Measurements from ENCODE around the gene BCR.

The BCR gene

GRCh38 chr22:23243859-23244689 is 63.8 kb downstream of the BCR start:
- H3K36me3 ChIP-seq (ENCODE audit: low read depth): peaks cover 8% of the 10 kb centered on the region
- DNase-seq (ENCODE audit: low spot score) (no peak), ATAC-seq (ENCODE audit: low read depth) (no peak)
- peak overlapping the region; percentile 90 for H3K27ac ChIP-seq (ENCODE audit: poor library complexity, severe bottlenecking)
- H3K4me1 ChIP-seq (ENCODE audit: insufficient read depth, poor library complexity, severe bottlenecking): peaks cover 74% of the 10 kb centered on the region
- H3K27me3 ChIP-seq (ENCODE audit: insufficient read depth, poor library complexity, severe bottlenecking): no peaks in the 10 kb centered on the region
- no peak overlapping the region for H3K4me3 ChIP-seq (ENCODE audit: severe bottlenecking)
- peaks cover 5% of the 10 kb centered on the region for H3K9me3 ChIP-seq (ENCODE audit: severe bottlenecking)
- TF ChIP-seq CTCF (IDR thresholded peaks at IDR 0.05; ENCODE audit: poor library complexity, severe bottlenecking): no peak

GRCh38 chr22:23244690-23245044 is 64.4 kb downstream of the BCR start:
- Histone ChIP-seq H3K4me3 (ENCODE audit: severe bottlenecking) (no peak overlapping the region), H3K9me3 (ENCODE audit: severe bottlenecking) (peaks cover 5% of the 10 kb centered on the region), H3K4me1 (ENCODE audit: insufficient read depth, poor library complexity, severe bottlenecking) (peaks cover 74% of the 10 kb centered on the region), H3K27ac (ENCODE audit: poor library complexity, severe bottlenecking) (peak overlapping the region; percentile 90), H3K27me3 (ENCODE audit: insufficient read depth, poor library complexity, severe bottlenecking) (no peaks in the 10 kb centered on the region), H3K36me3 (ENCODE audit: low read depth) (peaks cover 5% of the 10 kb centered on the region)
- no peak for ATAC-seq (ENCODE audit: low read depth)
- no peak for DNase-seq (ENCODE audit: low spot score)
- TF ChIP-seq CTCF (IDR thresholded peaks at IDR 0.05; ENCODE audit: poor library complexity, severe bottlenecking): no peak

- no peak for TF ChIP-seq CTCF (IDR thresholded peaks at IDR 0.05; ENCODE audit: poor library complexity, severe bottlenecking)
- peaks cover 5% of the 10 kb centered on the region for H3K9me3 ChIP-seq (ENCODE audit: severe bottlenecking)
- H3K36me3 ChIP-seq (ENCODE audit: low read depth): peaks cover 5% of the 10 kb centered on the region; the same call in 1 of the 2 replicates
- ATAC-seq (ENCODE audit: low read depth) (peak; percentile 76), DNase-seq (ENCODE audit: low spot score) (no peak)
- peaks cover 74% of the 10 kb centered on the region for H3K4me1 ChIP-seq (ENCODE audit: insufficient read depth, poor library complexity, severe bottlenecking)
- H3K27me3 ChIP-seq (ENCODE audit: insufficient read depth, poor library complexity, severe bottlenecking): no peaks in the 10 kb centered on the region
- no peak overlapping the region for H3K4me3 ChIP-seq (ENCODE audit: severe bottlenecking)
- H3K27ac ChIP-seq (ENCODE audit: poor library complexity, severe bottlenecking): peak overlapping the region; percentile 90
Observed at GRCh38 chr22:23245045-23245798, 64.9 kb downstream of the BCR start.

- DNase-seq (ENCODE audit: low spot score) (no peak), ATAC-seq (ENCODE audit: low read depth) (no peak)
- no peak for TF ChIP-seq CTCF (IDR thresholded peaks at IDR 0.05; ENCODE audit: poor library complexity, severe bottlenecking)
- Histone ChIP-seq H3K36me3 (ENCODE audit: low read depth) (peaks cover 5% of the 10 kb centered on the region; the same call in 1 of the 2 replicates), H3K4me3 (ENCODE audit: severe bottlenecking) (no peak overlapping the region), H3K4me1 (ENCODE audit: insufficient read depth, poor library complexity, severe bottlenecking) (peaks cover 71% of the 10 kb centered on the region), H3K27ac (ENCODE audit: poor library complexity, severe bottlenecking) (peak overlapping the region; percentile 90), H3K9me3 (ENCODE audit: severe bottlenecking) (peaks cover 3% of the 10 kb centered on the region), H3K27me3 (ENCODE audit: insufficient read depth, poor library complexity, severe bottlenecking) (no peaks in the 10 kb centered on the region)
Observed at GRCh38 chr22:23245799-23246136, 65.5 kb downstream of the BCR start.
